ENCODE measurements around the gene L3MBTL1.
"Not testable (repeated sequence)": the region's sequence is repeated elsewhere in the genome, so short reads cannot be mapped to it uniquely, and the experiment has no call there.

Gene L3MBTL1

GRCh38 chr20:43583133-43583864 lies 75.8 kb downstream of the L3MBTL1 start:
- Histone ChIP-seq H3K4me1 (ENCODE audit: control insufficient read depth, insufficient read depth, low read length) (peaks cover 35% of the 10 kb centered on the region), H3K9ac (ENCODE audit: low read length) (peak overlapping the region; percentile 6), H3K4me3 (ENCODE audit: low read length) (no peak overlapping the region), H3K36me3 (ENCODE audit: control insufficient read depth, insufficient read depth, low read length, severe bottlenecking) (no peaks in the 10 kb centered on the region), H3K9me3 (ENCODE audit: control insufficient read depth, low read length) (no peaks in the 10 kb centered on the region), H3K27me3 (replicated peaks; ENCODE audit: control insufficient read depth, insufficient read depth, low read length) (no peaks in the 10 kb centered on the region)
- DNase-seq (ENCODE audit: low read depth) = no peak

DNA sequence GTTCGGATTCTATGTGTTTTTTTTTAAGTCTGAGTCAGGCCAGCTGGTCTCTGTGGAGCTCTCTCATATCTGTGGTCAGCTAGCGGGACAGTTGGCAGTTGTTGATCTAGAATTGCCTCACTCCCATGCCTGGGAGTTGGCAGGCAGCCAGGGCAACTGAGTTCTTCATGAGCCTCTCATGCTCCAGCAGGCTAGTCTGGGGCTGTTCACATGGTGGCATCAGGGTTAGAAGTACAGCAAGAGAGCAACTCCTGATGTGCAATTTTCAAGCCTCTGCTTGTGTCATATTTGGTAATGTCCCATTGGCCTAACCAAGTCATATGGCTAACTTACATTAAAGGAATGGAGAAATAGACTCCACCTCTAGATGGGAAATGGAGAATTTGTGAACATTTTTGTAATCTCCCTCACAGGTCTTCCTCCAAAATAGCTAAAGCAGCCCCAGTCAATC lies 76.5 kb downstream of the L3MBTL1 start:
- peak; percentile 99 for DNase-seq (ENCODE audit: low read depth)
- Histone ChIP-seq H3K4me1 (ENCODE audit: control insufficient read depth, insufficient read depth, low read length) (peaks cover 35% of the 10 kb centered on the region), H3K36me3 (ENCODE audit: control insufficient read depth, insufficient read depth, low read length, severe bottlenecking) (no peaks in the 10 kb centered on the region), H3K4me3 (ENCODE audit: low read length) (peak overlapping the region; percentile 17), H3K9ac (ENCODE audit: low read length) (peak overlapping the region; percentile 32), H3K9me3 (ENCODE audit: control insufficient read depth, low read length) (no peaks in the 10 kb centered on the region), H3K27me3 (replicated peaks; ENCODE audit: control insufficient read depth, insufficient read depth, low read length) (no peaks in the 10 kb centered on the region)

DNA sequence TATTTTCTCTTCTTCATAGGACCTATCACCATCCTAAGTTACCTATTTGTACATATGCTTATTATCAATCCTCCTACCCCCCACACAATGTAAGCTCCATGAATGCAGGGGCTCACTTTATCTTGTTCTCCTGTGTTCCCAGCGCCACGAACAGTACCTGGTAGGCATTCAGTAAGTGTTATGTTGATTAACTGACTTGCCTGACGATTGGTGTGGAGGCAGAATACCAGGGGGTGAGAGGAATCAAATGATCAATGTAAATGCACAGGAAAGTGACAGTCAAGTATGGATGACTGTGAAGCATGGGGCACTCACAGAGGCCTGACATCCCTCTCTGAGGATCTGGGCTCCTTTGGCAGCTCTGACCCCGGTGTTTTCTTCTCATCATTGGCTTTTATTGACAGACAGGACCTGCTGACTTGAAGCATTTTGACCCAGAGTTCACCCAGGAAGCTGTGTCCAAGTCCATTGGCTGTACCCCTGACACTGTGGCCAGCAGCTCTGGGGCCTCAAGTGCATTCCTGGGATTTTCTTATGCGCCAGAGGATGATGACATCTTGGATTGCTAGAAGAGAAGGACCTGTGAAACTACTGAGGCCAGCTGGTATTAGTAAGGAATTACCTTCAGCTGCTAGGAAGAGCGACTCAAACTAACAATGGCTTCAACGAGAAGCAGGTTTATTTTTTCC lies 77.1 kb downstream of the L3MBTL1 start:
- Histone ChIP-seq H3K9ac (ENCODE audit: low read length) (peak overlapping the region; percentile 32), H3K36me3 (ENCODE audit: control insufficient read depth, insufficient read depth, low read length, severe bottlenecking) (no peaks in the 10 kb centered on the region), H3K4me3 (ENCODE audit: low read length) (peak overlapping the region; percentile 17), H3K27me3 (replicated peaks; ENCODE audit: control insufficient read depth, insufficient read depth, low read length) (no peaks in the 10 kb centered on the region), H3K4me1 (ENCODE audit: control insufficient read depth, insufficient read depth, low read length) (peaks cover 32% of the 10 kb centered on the region), H3K9me3 (ENCODE audit: control insufficient read depth, low read length) (no peaks in the 10 kb centered on the region)
- DNase-seq (ENCODE audit: low read depth) = peak; percentile 72

DNA sequence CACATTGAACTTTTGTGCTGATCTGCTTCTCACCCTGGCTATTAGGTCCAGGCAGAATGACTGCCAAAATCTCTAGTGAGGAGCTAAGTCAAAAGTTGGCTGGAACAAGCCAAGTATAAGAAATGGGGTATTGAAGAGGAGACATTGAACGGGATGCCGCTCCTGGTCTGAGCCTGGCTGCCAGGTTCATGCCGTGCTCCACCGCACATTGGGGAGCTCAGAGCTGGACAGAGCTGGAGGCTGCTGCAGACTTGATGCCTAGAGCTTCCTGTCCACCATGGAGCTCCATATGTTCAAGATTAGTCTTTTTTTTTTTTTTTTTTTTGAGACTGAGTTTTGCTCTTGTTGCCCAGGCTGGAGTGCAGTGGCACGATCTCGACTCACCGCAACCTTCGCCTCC lies 79.1 kb downstream of the L3MBTL1 start:
- H3K36me3 ChIP-seq (ENCODE audit: control insufficient read depth, insufficient read depth, low read length, severe bottlenecking) = no peaks in the 10 kb centered on the region
- no peak for DNase-seq (ENCODE audit: low read depth)
- H3K4me3 ChIP-seq (ENCODE audit: low read length) = no peak overlapping the region

GRCh38 chr20:43588526-43588925 lies 81.0 kb downstream of the L3MBTL1 start:
- H3K9ac ChIP-seq (ENCODE audit: low read length) = not testable (repeated sequence)
- H3K4me1 ChIP-seq (ENCODE audit: control insufficient read depth, insufficient read depth, low read length) = peaks cover 28% of the 10 kb centered on the region

More for the DNA sequence above, 79.1 kb downstream of the L3MBTL1 start:
- Histone ChIP-seq H3K9me3 (ENCODE audit: control insufficient read depth, low read length) (no peaks in the 10 kb centered on the region), H3K27me3 (replicated peaks; ENCODE audit: control insufficient read depth, insufficient read depth, low read length) (no peaks in the 10 kb centered on the region), H3K9ac (ENCODE audit: low read length) (no peak overlapping the region), H3K4me1 (ENCODE audit: control insufficient read depth, insufficient read depth, low read length) (peaks cover 35% of the 10 kb centered on the region)

GRCh38 chr20:43590036-43590391 lies 82.5 kb downstream of the L3MBTL1 start:
- Histone ChIP-seq H3K27me3 (replicated peaks; ENCODE audit: control insufficient read depth, insufficient read depth, low read length) (no peaks in the 10 kb centered on the region), H3K9me3 (ENCODE audit: control insufficient read depth, low read length) (no peaks in the 10 kb centered on the region), H3K36me3 (ENCODE audit: control insufficient read depth, insufficient read depth, low read length, severe bottlenecking) (peaks cover 4% of the 10 kb centered on the region), H3K4me1 (ENCODE audit: control insufficient read depth, insufficient read depth, low read length) (peaks cover 16% of the 10 kb centered on the region), H3K4me3 (ENCODE audit: low read length) (peak overlapping the region; percentile 94), H3K9ac (ENCODE audit: low read length) (peak overlapping the region; percentile 90)
- no peak for DNase-seq (ENCODE audit: low read depth)

More at GRCh38 chr20:43588526-43588925, 81.0 kb downstream of the L3MBTL1 start:
- DNase-seq (ENCODE audit: low read depth); H3K27me3 ChIP-seq (replicated peaks; ENCODE audit: control insufficient read depth, insufficient read depth, low read length); H3K36me3 ChIP-seq (ENCODE audit: control insufficient read depth, insufficient read depth, low read length, severe bottlenecking); H3K9me3 ChIP-seq (ENCODE audit: control insufficient read depth, low read length); H3K4me3 ChIP-seq (ENCODE audit: low read length): not testable (repeated sequence)

GRCh38 chr20:43590392-43591303 lies 83.2 kb downstream of the L3MBTL1 start, which contains the start of gene IFT52:
Gene IFT52 (plus strand): TSS chr20:43590937. CDS start chr20:43594699, 3,762 bp downstream.
- Histone ChIP-seq H3K4me1 (ENCODE audit: control insufficient read depth, insufficient read depth, low read length) (peaks cover 12% of the 10 kb centered on the region), H3K9ac (ENCODE audit: low read length) (peak within 1 kb of the TSS; percentile 90), H3K9me3 (ENCODE audit: control insufficient read depth, low read length) (no peaks in the 10 kb centered on the region), H3K4me3 (ENCODE audit: low read length) (peak within 1 kb of the TSS; percentile 94), H3K27me3 (replicated peaks; ENCODE audit: control insufficient read depth, insufficient read depth, low read length) (no peaks in the 10 kb centered on the region), H3K36me3 (ENCODE audit: control insufficient read depth, insufficient read depth, low read length, severe bottlenecking) (peaks cover 8% of the 10 kb centered on the region)
- DNase-seq (ENCODE audit: low read depth) = peak; percentile 96

Data from adipocyte (in vitro differentiated cells).